HEK293 (cell line): ENCODE results near the gene POSTN.

Experiments used
- CTCF ChIA-PET: fragments of 350-600 bp; formaldehyde crosslinking; extraction: SDS; loops from one replicate; lab custom pipeline; 2021; ENCODE audit warnings: antibody characterized with exemption; lab: Yijun Ruan, JAX
- POLR2A ChIA-PET: fragments of 300-600 bp; formaldehyde crosslinking; extraction: SDS; loops from one replicate; lab custom pipeline; 2020; ENCODE audit warnings: antibody characterized with exemption, inconsistent platforms; lab: Yijun Ruan, JAX
- H3K27ac ChIP-seq: fragments of 200-500 bp; sonication (Bioruptor generic); 2 replicates; pipeline ENCODE4 v1.5.1; 2014; ENCODE audit warnings: low read depth, low read length, control low read depth, inconsistent platforms; ENCODE audit errors: extremely low read depth
- H3K36me3 ChIP-seq, 2 experiments: fragments of 200-500 bp in 1 of 2; sonication (Bioruptor generic) in 1 of 2; 1 replicate in 1 of 2; 2 replicates in 1 of 2; pipeline ENCODE4 v1.5.1; 2014 to 2017; ENCODE audit warnings: inconsistent platforms in 2 of 2, low read length in 2 of 2; ENCODE audit not compliant: control insufficient read depth in 2 of 2, insufficient read depth in 1 of 2
- H3K4me1 ChIP-seq: fragments of 200-500 bp; sonication (Bioruptor generic); 2 replicates; pipeline ENCODE4 v1.5.1; 2014; ENCODE audit warnings: mild to moderate bottlenecking, low read length, inconsistent platforms; ENCODE audit not compliant: control insufficient read depth, insufficient read depth
- H3K4me3 ChIP-seq: 2 replicates; pipeline ENCODE4 v1.5.1; 2011; ENCODE audit warnings: low read depth, mild to moderate bottlenecking, control low read depth, low read length, moderate library complexity
- H3K9me3 ChIP-seq: fragments of 200-500 bp; sonication (Bioruptor generic); 2 replicates; pipeline ENCODE4 v1.5.1; 2014; ENCODE audit warnings: low read depth, low read length, inconsistent platforms; ENCODE audit not compliant: control insufficient read depth, insufficient read depth
- ZBTB1 ChIP-seq: fragments of 450-650 bp; formaldehyde crosslinking; IDR thresholded peaks from 2 replicates; pipeline ENCODE4 v1.5.1; 2016; ENCODE audit warnings: missing biosample characterization, missing genetic modification characterization
- ZBTB48 ChIP-seq: fragments of 450-650 bp; formaldehyde crosslinking; IDR thresholded peaks from 2 replicates; pipeline ENCODE4 v1.5.1; 2016; ENCODE audit warnings: missing biosample characterization, missing genetic modification characterization
- ZNF302 ChIP-seq: fragments of 450-650 bp; formaldehyde crosslinking; IDR thresholded peaks from 2 replicates; pipeline ENCODE4 v1.5.1; 2016; ENCODE audit warnings: missing biosample characterization, missing genetic modification characterization, low read depth
- ZNF596 ChIP-seq: fragments of 450-650 bp; IDR thresholded peaks from 2 replicates; pipeline ENCODE4 v1.5.0; 2018; ENCODE audit warnings: missing biosample characterization, mild to moderate bottlenecking, missing genetic modification characterization, moderate library complexity
- ZNF664 ChIP-seq: fragments of 450-650 bp; formaldehyde crosslinking; IDR thresholded peaks from 2 replicates; pipeline ENCODE4 v1.5.1; 2016; ENCODE audit warnings: missing biosample characterization, missing genetic modification characterization
- ZNF76 ChIP-seq: fragments of 450-650 bp; formaldehyde crosslinking; IDR thresholded peaks from 2 replicates; pipeline ENCODE4; 2016; ENCODE audit warnings: low read depth, missing biosample characterization, missing genetic modification characterization, borderline replicate concordance
- ZNF768 ChIP-seq: fragments of 450-650 bp; formaldehyde crosslinking; IDR thresholded peaks from 2 replicates; pipeline ENCODE4 v1.5.1; 2018; ENCODE audit warnings: missing biosample characterization, mild to moderate bottlenecking, missing genetic modification characterization
- TF ChIP-seq, protein P1 (sequence below): fragments of 450-650 bp; formaldehyde crosslinking; conservative IDR thresholded peaks from 2 replicates; pipeline ENCODE4 v1.5.1; 2016; ENCODE audit warnings: low read depth, missing biosample characterization, missing genetic modification characterization
- TF ChIP-seq, protein P2 (sequence below): fragments of 450-650 bp; formaldehyde crosslinking; IDR thresholded peaks from 2 replicates; pipeline ENCODE4 v1.5.1; 2016; ENCODE audit warnings: missing biosample characterization, missing genetic modification characterization
- TF ChIP-seq, protein P3 (sequence below): IDR thresholded peaks from 2 replicates; pipeline ENCODE4 v1.6.1; 2011; ENCODE audit warnings: mild to moderate bottlenecking, low read depth, low read length, borderline replicate concordance
- TF ChIP-seq, protein P4 (sequence below): fragments of 450-650 bp; formaldehyde crosslinking; IDR thresholded peaks from 2 replicates; pipeline ENCODE4 v1.5.1; 2016; ENCODE audit warnings: missing biosample characterization, missing genetic modification characterization, low read depth
- TF ChIP-seq, protein P5 (sequence below): fragments of 450-650 bp; formaldehyde crosslinking; conservative IDR thresholded peaks from 2 replicates; pipeline ENCODE4 v1.5.1; 2016; ENCODE audit warnings: low read depth, missing biosample characterization, missing genetic modification characterization

The POSTN gene

DNA sequence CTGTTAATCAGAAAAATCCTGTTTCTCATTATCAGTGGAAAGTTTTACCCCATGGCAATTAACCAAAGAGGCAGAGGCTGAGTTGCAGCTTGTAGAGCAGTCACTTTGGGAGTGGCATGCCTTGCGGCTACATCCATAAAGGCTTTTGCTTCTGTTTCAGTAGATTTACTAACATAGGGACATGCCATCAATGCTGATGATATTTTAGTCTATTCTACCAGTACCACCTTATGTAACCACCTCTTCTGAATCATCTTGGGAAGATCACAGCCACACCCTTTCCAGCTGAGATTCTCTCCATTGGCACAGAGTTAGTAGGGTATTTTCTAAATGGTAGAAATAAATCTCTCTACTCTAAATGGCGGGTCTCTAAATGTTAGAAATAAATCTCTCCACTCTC lies 37.5 kb downstream of the POSTN start:
- no peak overlapping the region for H3K4me3 ChIP-seq
- ChIA-PET CTCF (no interaction called here), POLR2A (no interaction called here)
- H3K27ac ChIP-seq = no peak overlapping the region
- no peaks in the 10 kb centered on the region for H3K4me1 ChIP-seq
- no peaks in the 10 kb centered on the region for H3K9me3 ChIP-seq
- no peak for TF ChIP-seq ZNF768 (tag by site-specific recombination)
- TF ChIP-seq, protein P1, sequence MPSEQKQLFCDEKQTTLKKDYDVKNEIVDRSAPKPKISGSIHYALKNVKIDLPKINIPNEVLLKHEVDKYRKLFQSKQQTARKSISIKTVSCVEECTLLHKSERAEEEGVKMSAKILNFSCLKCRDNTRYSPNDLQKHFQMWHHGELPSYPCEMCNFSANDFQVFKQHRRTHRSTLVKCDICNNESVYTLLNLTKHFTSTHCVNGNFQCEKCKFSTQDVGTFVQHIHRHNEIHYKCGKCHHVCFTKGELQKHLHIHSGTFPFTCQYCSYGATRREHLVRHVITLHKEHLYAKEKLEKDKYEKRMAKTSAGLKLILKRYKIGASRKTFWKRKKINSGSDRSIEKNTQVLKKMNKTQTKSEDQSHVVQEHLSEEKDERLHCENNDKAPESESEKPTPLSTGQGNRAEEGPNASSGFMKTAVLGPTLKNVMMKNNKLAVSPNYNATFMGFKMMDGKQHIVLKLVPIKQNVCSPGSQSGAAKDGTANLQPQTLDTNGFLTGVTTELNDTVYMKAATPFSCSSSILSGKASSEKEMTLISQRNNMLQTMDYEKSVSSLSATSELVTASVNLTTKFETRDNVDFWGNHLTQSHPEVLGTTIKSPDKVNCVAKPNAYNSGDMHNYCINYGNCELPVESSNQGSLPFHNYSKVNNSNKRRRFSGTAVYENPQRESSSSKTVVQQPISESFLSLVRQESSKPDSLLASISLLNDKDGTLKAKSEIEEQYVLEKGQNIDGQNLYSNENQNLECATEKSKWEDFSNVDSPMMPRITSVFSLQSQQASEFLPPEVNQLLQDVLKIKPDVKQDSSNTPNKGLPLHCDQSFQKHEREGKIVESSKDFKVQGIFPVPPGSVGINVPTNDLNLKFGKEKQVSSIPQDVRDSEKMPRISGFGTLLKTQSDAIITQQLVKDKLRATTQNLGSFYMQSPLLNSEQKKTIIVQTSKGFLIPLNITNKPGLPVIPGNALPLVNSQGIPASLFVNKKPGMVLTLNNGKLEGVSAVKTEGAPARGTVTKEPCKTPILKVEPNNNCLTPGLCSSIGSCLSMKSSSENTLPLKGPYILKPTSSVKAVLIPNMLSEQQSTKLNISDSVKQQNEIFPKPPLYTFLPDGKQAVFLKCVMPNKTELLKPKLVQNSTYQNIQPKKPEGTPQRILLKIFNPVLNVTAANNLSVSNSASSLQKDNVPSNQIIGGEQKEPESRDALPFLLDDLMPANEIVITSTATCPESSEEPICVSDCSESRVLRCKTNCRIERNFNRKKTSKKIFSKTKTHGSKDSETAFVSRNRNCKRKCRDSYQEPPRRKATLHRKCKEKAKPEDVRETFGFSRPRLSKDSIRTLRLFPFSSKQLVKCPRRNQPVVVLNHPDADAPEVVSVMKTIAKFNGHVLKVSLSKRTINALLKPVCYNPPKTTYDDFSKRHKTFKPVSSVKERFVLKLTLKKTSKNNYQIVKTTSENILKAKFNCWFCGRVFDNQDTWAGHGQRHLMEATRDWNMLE (tag by site-specific recombination) = no peak
- no peak for TF ChIP-seq ZNF76 (tag by site-specific recombination)
- TF ChIP-seq ZNF596 (tag by site-specific recombination) = no peak
- TF ChIP-seq ZNF664 (tag by site-specific recombination) = no peak
- TF ChIP-seq, protein P2, sequence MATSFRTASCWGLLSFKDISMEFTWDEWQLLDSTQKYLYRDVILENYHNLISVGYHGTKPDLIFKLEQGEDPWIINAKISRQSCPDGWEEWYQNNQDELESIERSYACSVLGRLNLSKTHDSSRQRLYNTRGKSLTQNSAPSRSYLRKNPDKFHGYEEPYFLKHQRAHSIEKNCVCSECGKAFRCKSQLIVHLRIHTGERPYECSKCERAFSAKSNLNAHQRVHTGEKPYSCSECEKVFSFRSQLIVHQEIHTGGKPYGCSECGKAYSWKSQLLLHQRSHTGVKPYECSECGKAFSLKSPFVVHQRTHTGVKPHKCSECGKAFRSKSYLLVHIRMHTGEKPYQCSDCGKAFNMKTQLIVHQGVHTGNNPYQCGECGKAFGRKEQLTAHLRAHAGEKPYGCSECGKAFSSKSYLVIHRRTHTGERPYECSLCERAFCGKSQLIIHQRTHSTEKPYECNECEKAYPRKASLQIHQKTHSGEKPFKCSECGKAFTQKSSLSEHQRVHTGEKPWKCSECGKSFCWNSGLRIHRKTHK (tag by site-specific recombination) = no peak
- no peak for TF ChIP-seq ZBTB48 (tag by site-specific recombination)
- TF ChIP-seq, protein P3, sequence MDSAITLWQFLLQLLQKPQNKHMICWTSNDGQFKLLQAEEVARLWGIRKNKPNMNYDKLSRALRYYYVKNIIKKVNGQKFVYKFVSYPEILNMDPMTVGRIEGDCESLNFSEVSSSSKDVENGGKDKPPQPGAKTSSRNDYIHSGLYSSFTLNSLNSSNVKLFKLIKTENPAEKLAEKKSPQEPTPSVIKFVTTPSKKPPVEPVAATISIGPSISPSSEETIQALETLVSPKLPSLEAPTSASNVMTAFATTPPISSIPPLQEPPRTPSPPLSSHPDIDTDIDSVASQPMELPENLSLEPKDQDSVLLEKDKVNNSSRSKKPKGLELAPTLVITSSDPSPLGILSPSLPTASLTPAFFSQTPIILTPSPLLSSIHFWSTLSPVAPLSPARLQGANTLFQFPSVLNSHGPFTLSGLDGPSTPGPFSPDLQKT = no peak
- TF ChIP-seq, protein P4, sequence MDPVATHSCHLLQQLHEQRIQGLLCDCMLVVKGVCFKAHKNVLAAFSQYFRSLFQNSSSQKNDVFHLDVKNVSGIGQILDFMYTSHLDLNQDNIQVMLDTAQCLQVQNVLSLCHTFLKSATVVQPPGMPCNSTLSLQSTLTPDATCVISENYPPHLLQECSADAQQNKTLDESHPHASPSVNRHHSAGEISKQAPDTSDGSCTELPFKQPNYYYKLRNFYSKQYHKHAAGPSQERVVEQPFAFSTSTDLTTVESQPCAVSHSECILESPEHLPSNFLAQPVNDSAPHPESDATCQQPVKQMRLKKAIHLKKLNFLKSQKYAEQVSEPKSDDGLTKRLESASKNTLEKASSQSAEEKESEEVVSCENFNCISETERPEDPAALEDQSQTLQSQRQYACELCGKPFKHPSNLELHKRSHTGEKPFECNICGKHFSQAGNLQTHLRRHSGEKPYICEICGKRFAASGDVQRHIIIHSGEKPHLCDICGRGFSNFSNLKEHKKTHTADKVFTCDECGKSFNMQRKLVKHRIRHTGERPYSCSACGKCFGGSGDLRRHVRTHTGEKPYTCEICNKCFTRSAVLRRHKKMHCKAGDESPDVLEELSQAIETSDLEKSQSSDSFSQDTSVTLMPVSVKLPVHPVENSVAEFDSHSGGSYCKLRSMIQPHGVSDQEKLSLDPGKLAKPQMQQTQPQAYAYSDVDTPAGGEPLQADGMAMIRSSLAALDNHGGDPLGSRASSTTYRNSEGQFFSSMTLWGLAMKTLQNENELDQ = no peak
- no peak for TF ChIP-seq ZNF302 (tag by site-specific recombination)
- TF ChIP-seq ZBTB1 (tag by site-specific recombination) = no peak
- TF ChIP-seq, protein P5, sequence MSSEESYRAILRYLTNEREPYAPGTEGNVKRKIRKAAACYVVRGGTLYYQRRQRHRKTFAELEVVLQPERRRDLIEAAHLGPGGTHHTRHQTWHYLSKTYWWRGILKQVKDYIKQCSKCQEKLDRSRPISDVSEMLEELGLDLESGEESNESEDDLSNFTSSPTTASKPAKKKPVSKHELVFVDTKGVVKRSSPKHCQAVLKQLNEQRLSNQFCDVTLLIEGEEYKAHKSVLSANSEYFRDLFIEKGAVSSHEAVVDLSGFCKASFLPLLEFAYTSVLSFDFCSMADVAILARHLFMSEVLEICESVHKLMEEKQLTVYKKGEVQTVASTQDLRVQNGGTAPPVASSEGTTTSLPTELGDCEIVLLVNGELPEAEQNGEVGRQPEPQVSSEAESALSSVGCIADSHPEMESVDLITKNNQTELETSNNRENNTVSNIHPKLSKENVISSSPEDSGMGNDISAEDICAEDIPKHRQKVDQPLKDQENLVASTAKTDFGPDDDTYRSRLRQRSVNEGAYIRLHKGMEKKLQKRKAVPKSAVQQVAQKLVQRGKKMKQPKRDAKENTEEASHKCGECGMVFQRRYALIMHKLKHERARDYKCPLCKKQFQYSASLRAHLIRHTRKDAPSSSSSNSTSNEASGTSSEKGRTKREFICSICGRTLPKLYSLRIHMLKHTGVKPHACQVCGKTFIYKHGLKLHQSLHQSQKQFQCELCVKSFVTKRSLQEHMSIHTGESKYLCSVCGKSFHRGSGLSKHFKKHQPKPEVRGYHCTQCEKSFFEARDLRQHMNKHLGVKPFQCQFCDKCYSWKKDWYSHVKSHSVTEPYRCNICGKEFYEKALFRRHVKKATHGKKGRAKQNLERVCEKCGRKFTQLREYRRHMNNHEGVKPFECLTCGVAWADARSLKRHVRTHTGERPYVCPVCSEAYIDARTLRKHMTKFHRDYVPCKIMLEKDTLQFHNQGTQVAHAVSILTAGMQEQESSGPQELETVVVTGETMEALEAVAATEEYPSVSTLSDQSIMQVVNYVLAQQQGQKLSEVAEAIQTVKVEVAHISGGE (tag by site-specific recombination) = no peak
- H3K36me3 ChIP-seq = no peaks in the 10 kb centered on the region
